ENCODE measurements around the gene GRIA4.
A peak's percentile ranks its signal among the peaks of the same experiment; 100 is the strongest.

The GRIA4 gene

GRCh38 chr11:105860105-105860504 is 250.2 kb downstream of the GRIA4 start:
- Histone ChIP-seq H2BK12ac (ENCODE audit: low read length in 2 of 2) (no peak overlapping the region), H3K14ac (ENCODE audit: low read length in 2 of 2) (no peak overlapping the region), H3K27me3 (ENCODE audit: control insufficient read depth in 1 of 2, insufficient read depth in 1 of 2, low read length in 2 of 2) (peaks cover 0 to 4% of the 10 kb centered on the region in 2 experiments), H2AFZ (ENCODE audit: low read depth, low read length) (no peak overlapping the region), H3K4me3 (ENCODE audit: insufficient read depth in 1 of 2, low read depth in 1 of 2, low read length in 2 of 2) (no peak overlapping the region), H3K36me3 (ENCODE audit: control insufficient read depth in 1 of 2, insufficient read depth in 2 of 2, low read depth in 1 of 2, low read length in 2 of 2) (no peaks in the 10 kb centered on the region), H3K4me2 (ENCODE audit: low read length, poor library complexity, severe bottlenecking) (no peak overlapping the region), H3K79me1 (replicated peaks; ENCODE audit: low read length, poor library complexity, severe bottlenecking) (no peaks in the 10 kb centered on the region), H3K9ac (ENCODE audit: low read length) (no peak overlapping the region), H2BK15ac (ENCODE audit: low read depth, poor library complexity, severe bottlenecking) (no peak overlapping the region), H3K27ac (ENCODE audit: low read length, poor library complexity, severe bottlenecking) (no peak overlapping the region), H4K8ac (ENCODE audit: low read length) (no peak overlapping the region), H2BK5ac (ENCODE audit: low read depth, low read length, poor library complexity, severe bottlenecking) (no peak overlapping the region), H2BK120ac (ENCODE audit: low read depth, low read length) (no peak overlapping the region), H3K23ac (ENCODE audit: low read length in 2 of 2) (no peak overlapping the region), H4K91ac (ENCODE audit: low read length) (no peak overlapping the region), H2AK5ac (ENCODE audit: low read length, severe bottlenecking) (no peak overlapping the region), H3K9me3 (ENCODE audit: control insufficient read depth, low read length) (no peaks in the 10 kb centered on the region), H3K18ac (ENCODE audit: low read depth in 1 of 2, low read length in 2 of 2) (no peak overlapping the region), H3K4me1 (ENCODE audit: control insufficient read depth, insufficient read depth, low read depth, low read length) (no peaks in the 10 kb centered on the region), H3K4ac (ENCODE audit: low read depth in 1 of 2, low read length in 2 of 2) (no peak overlapping the region)
- DNase-seq, result no peak
- 76% methylated on average over 2 of the region's 3 CpGs for WGBS

DNA sequence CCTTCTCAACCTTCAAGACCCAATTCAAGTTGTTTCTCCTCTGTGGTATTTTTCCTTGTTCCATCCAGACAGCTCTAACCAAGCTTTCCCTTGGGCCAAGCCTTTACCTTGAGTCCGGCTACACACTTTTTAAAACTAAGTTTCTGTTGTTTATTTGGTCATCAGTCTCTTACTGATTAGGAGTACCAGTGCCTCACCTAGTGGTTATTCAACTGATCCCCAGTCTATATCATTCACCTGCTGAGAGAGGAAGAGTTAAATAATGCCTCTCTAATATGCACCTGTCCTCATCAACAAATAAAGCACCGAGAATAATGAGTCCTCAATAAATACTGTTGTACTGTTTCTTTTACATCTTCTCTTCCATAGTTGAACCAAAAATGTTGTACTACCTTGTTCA is 251.4 kb downstream of the GRIA4 start:
- Histone ChIP-seq H3K27ac (ENCODE audit: low read length, poor library complexity, severe bottlenecking) (no peak overlapping the region), H2BK12ac (ENCODE audit: low read length in 2 of 2) (no peak overlapping the region), H4K8ac (ENCODE audit: low read length) (no peak overlapping the region), H3K14ac (ENCODE audit: low read length in 2 of 2) (no peak overlapping the region), H3K9me3 (ENCODE audit: control insufficient read depth, low read length) (no peaks in the 10 kb centered on the region), H2AK5ac (ENCODE audit: low read length, severe bottlenecking) (no peak overlapping the region), H3K79me1 (replicated peaks; ENCODE audit: low read length, poor library complexity, severe bottlenecking) (no peaks in the 10 kb centered on the region), H3K18ac (ENCODE audit: low read depth in 1 of 2, low read length in 2 of 2) (no peak overlapping the region), H4K91ac (ENCODE audit: low read length) (no peak overlapping the region), H3K4ac (ENCODE audit: low read depth in 1 of 2, low read length in 2 of 2) (no peak overlapping the region), H3K27me3 (ENCODE audit: control insufficient read depth in 1 of 2, insufficient read depth in 1 of 2, low read length in 2 of 2) (peaks cover 0 to 4% of the 10 kb centered on the region in 2 experiments), H3K4me3 (ENCODE audit: insufficient read depth in 1 of 2, low read depth in 1 of 2, low read length in 2 of 2) (no peak overlapping the region), H3K36me3 (ENCODE audit: control insufficient read depth in 1 of 2, insufficient read depth in 2 of 2, low read depth in 1 of 2, low read length in 2 of 2) (no peaks in the 10 kb centered on the region), H3K23ac (ENCODE audit: low read length in 2 of 2) (no peak overlapping the region), H3K4me2 (ENCODE audit: low read length, poor library complexity, severe bottlenecking) (no peak overlapping the region), H2BK120ac (ENCODE audit: low read depth, low read length) (no peak overlapping the region), H2BK5ac (ENCODE audit: low read depth, low read length, poor library complexity, severe bottlenecking) (no peak overlapping the region), H3K9ac (ENCODE audit: low read length) (no peak overlapping the region), H2AFZ (ENCODE audit: low read depth, low read length) (no peak overlapping the region), H3K4me1 (ENCODE audit: control insufficient read depth, insufficient read depth, low read depth, low read length) (no peaks in the 10 kb centered on the region), H2BK15ac (ENCODE audit: low read depth, poor library complexity, severe bottlenecking) (no peak overlapping the region)
- peak; percentile 8 for DNase-seq
- 63% methylated on average over 1 of the region's 2 CpGs for WGBS

DNA sequence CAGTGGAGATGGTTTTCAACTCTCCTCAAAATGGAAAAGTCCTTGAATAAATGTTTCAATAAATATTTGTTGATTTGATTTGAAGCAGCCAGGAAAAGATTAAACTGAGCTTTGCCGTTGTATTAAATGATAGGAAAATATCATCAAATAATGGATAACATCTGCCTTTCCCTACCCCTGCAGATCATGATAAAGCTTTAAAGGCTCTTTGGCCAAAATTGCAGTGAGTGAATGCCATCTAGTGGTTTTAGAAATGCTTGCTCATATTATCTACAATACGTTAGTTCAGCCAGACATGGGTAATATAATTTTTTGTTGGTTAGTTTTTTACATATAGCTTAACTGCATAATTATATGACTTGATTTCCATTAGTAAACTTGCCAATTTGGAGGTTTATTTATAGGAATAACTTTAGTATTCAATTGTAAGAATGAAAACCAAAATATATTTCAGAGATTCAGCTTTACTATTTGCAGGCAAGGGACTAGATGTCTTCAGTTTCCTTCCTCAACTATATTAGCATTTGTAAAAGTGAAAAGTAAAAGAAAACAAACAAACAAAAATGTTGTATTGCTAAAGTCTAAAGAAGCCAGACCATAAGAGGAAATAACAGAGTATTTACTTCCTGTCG is 253.0 kb downstream of the GRIA4 start:
- peak; percentile 70 for DNase-seq
- H3K4me3 ChIP-seq (ENCODE audit: insufficient read depth in 1 of 2, low read depth in 1 of 2, low read length in 2 of 2), result no peak overlapping the region
- no CpG with 5 or more reads among the region's 3 CpGs for WGBS

GRCh38 chr11:105863523-105863922 is 253.7 kb downstream of the GRIA4 start:
- Histone ChIP-seq H2BK120ac (ENCODE audit: low read depth, low read length) (no peak overlapping the region), H3K23ac (ENCODE audit: low read length in 2 of 2) (no peak overlapping the region), H3K14ac (ENCODE audit: low read length in 2 of 2) (no peak overlapping the region), H2BK15ac (ENCODE audit: low read depth, poor library complexity, severe bottlenecking) (no peak overlapping the region), H3K36me3 (ENCODE audit: control insufficient read depth in 1 of 2, insufficient read depth in 2 of 2, low read depth in 1 of 2, low read length in 2 of 2) (no peaks in the 10 kb centered on the region), H4K91ac (ENCODE audit: low read length) (no peak overlapping the region), H3K9me3 (ENCODE audit: control insufficient read depth, low read length) (no peaks in the 10 kb centered on the region), H3K18ac (ENCODE audit: low read depth in 1 of 2, low read length in 2 of 2) (no peak overlapping the region), H3K79me1 (replicated peaks; ENCODE audit: low read length, poor library complexity, severe bottlenecking) (no peaks in the 10 kb centered on the region), H3K4me1 (ENCODE audit: control insufficient read depth, insufficient read depth, low read depth, low read length) (no peaks in the 10 kb centered on the region), H3K27ac (ENCODE audit: low read length, poor library complexity, severe bottlenecking) (no peak overlapping the region), H3K4me2 (ENCODE audit: low read length, poor library complexity, severe bottlenecking) (no peak overlapping the region), H3K4me3 (ENCODE audit: insufficient read depth in 1 of 2, low read depth in 1 of 2, low read length in 2 of 2) (no peak overlapping the region), H2AK5ac (ENCODE audit: low read length, severe bottlenecking) (no peak overlapping the region), H2BK5ac (ENCODE audit: low read depth, low read length, poor library complexity, severe bottlenecking) (no peak overlapping the region), H2AFZ (ENCODE audit: low read depth, low read length) (no peak overlapping the region), H3K9ac (ENCODE audit: low read length) (no peak overlapping the region), H3K4ac (ENCODE audit: low read depth in 1 of 2, low read length in 2 of 2) (no peak overlapping the region), H2BK12ac (ENCODE audit: low read length in 2 of 2) (no peak overlapping the region), H3K27me3 (ENCODE audit: control insufficient read depth in 1 of 2, insufficient read depth in 1 of 2, low read length in 2 of 2) (peaks cover 4 to 8% of the 10 kb centered on the region in 2 experiments), H4K8ac (ENCODE audit: low read length) (no peak overlapping the region)
- WGBS, result 32% methylated on average over 1 of the region's 3 CpGs
- no peak for DNase-seq

More for the DNA sequence above, 253.0 kb downstream of the GRIA4 start:
- no peaks in the 10 kb centered on the region for H3K4me1 ChIP-seq (ENCODE audit: control insufficient read depth, insufficient read depth, low read depth, low read length)
- no peak overlapping the region for H2BK120ac ChIP-seq (ENCODE audit: low read depth, low read length)
- H3K4ac ChIP-seq (ENCODE audit: low read depth in 1 of 2, low read length in 2 of 2), result no peak overlapping the region
- H3K9me3 ChIP-seq (ENCODE audit: control insufficient read depth, low read length), result no peaks in the 10 kb centered on the region
- H3K36me3 ChIP-seq (ENCODE audit: control insufficient read depth in 1 of 2, insufficient read depth in 2 of 2, low read depth in 1 of 2, low read length in 2 of 2), result no peaks in the 10 kb centered on the region
- no peak overlapping the region for H3K9ac ChIP-seq (ENCODE audit: low read length)
- no peak overlapping the region for H3K27ac ChIP-seq (ENCODE audit: low read length, poor library complexity, severe bottlenecking)
- H3K79me1 ChIP-seq (replicated peaks; ENCODE audit: low read length, poor library complexity, severe bottlenecking), result no peaks in the 10 kb centered on the region
- no peak overlapping the region for H3K4me2 ChIP-seq (ENCODE audit: low read length, poor library complexity, severe bottlenecking)
- H4K8ac ChIP-seq (ENCODE audit: low read length), result no peak overlapping the region
- H2AK5ac ChIP-seq (ENCODE audit: low read length, severe bottlenecking), result no peak overlapping the region
- no peak overlapping the region for H2AFZ ChIP-seq (ENCODE audit: low read depth, low read length)
- no peak overlapping the region for H3K23ac ChIP-seq (ENCODE audit: low read length in 2 of 2)
- H4K91ac ChIP-seq (ENCODE audit: low read length), result no peak overlapping the region
- no peak overlapping the region for H2BK12ac ChIP-seq (ENCODE audit: low read length in 2 of 2)
- H3K18ac ChIP-seq (ENCODE audit: low read depth in 1 of 2, low read length in 2 of 2), result no peak overlapping the region
- no peak overlapping the region for H2BK15ac ChIP-seq (ENCODE audit: low read depth, poor library complexity, severe bottlenecking)
- peaks cover 2 to 4% of the 10 kb centered on the region in 2 experiments for H3K27me3 ChIP-seq (ENCODE audit: control insufficient read depth in 1 of 2, insufficient read depth in 1 of 2, low read length in 2 of 2)
- no peak overlapping the region for H2BK5ac ChIP-seq (ENCODE audit: low read depth, low read length, poor library complexity, severe bottlenecking)
- H3K14ac ChIP-seq (ENCODE audit: low read length in 2 of 2), result no peak overlapping the region
